OCI-LY3 (cell line): ENCODE data around the gene OR7G1.

Experiments
- CTCF ChIP-seq: fragments of 200-600, 300-600 bp; sonication (generic); IDR thresholded peaks from 2 replicates; pipeline ENCODE4 v1.5.1; 2014; ENCODE audit warnings: antibody characterized with exemption, low read length, low read depth
- EZH2phosphoT487 ChIP-seq: fragments of 200-600 bp; shearing (Covaris generic); IDR thresholded peaks from 2 replicates; pipeline ENCODE4 v1.6.1; 2018; ENCODE audit warnings: antibody characterized with exemption, mixed run types, low read depth

- TF ChIP-seq EZH2phosphoT487: no peak
- no peak for TF ChIP-seq CTCF
Measured at GRCh38 chr19:9139609-9140158, 24.1 kb upstream of the OR7G1 start.
